ENCODE results near the gene ACSL5. TPM values are rescaled to one million over a fixed set of nuclear protein-coding genes. Genes with fewer than 3 reads are reported as not detected.

Gene ACSL5
- polyA plus RNA-seq, 1 of the 3 experiments (the other 2 are of a cell fraction): 0.08 TPM

GRCh38 chr10:112421731-112422130, 47.8 kb downstream of the ACSL5 start:
- no peak overlapping the region for H3K9ac ChIP-seq
- no peaks in the 10 kb centered on the region for H3K4me1 ChIP-seq (ENCODE audit: control insufficient read depth in 1 of 2, insufficient read depth in 2 of 2, low read depth in 1 of 2, low read length in 1 of 2)
- no peak overlapping the region for H3K4me3 ChIP-seq (ENCODE audit: low read depth in 2 of 2, low read length in 1 of 2)
- 93% methylated on average over 3 of the region's 3 CpGs for WGBS (ENCODE audit: low lambda C conversion rate)
- H3K27ac ChIP-seq (ENCODE audit: low read depth in 2 of 2, low read length in 1 of 2): no peak overlapping the region
- CTCF ChIA-PET: no interaction called here
- TF ChIP-seq TCF12 (IDR thresholded peaks at IDR 0.05) (no peak), RXRA (IDR thresholded peaks at IDR 0.05; ENCODE audit: borderline replicate concordance, low read depth) (no peak), CHD2 (IDR thresholded peaks at IDR 0.05; ENCODE audit: low read length, partially characterized antibody) (no peak), MXI1 (IDR thresholded peaks at IDR 0.05; ENCODE audit: low read depth, low read length) (no peak), NFIC (IDR thresholded peaks at IDR 0.05; ENCODE audit: borderline replicate concordance) (no peak), CTCF (IDR thresholded peaks at IDR 0.05) (no peak), MAX (IDR thresholded peaks at IDR 0.05; ENCODE audit: low read depth) (no peak), TEAD4 (IDR thresholded peaks at IDR 0.05; ENCODE audit: borderline replicate concordance, insufficient read depth) (no peak), FOXJ3 (CRISPR knock-in tag; IDR thresholded peaks at IDR 0.05) (no peak), GABPA (IDR thresholded peaks at IDR 0.05; ENCODE audit: low read depth) (no peak), POLR2AphosphoS5 (IDR thresholded peaks at IDR 0.05; ENCODE audit: low read depth, low read length) (no peak), EZH2phosphoT487 (IDR thresholded peaks at IDR 0.05; ENCODE audit: borderline replicate concordance, low read depth) (no peak), USF1 (IDR thresholded peaks at IDR 0.05; ENCODE audit: borderline replicate concordance, low read depth) (no peak), NRF1 (IDR thresholded peaks at IDR 0.05; ENCODE audit: low read depth, low read length) (no peak), MEF2A (IDR thresholded peaks at IDR 0.05; ENCODE audit: borderline replicate concordance, low read depth) (no peak), JUND (IDR thresholded peaks at IDR 0.05) (no peak), FOSL2 (IDR thresholded peaks at IDR 0.05; ENCODE audit: borderline replicate concordance, low read depth) (no peak)
- TF ChIP-seq, protein P1, sequence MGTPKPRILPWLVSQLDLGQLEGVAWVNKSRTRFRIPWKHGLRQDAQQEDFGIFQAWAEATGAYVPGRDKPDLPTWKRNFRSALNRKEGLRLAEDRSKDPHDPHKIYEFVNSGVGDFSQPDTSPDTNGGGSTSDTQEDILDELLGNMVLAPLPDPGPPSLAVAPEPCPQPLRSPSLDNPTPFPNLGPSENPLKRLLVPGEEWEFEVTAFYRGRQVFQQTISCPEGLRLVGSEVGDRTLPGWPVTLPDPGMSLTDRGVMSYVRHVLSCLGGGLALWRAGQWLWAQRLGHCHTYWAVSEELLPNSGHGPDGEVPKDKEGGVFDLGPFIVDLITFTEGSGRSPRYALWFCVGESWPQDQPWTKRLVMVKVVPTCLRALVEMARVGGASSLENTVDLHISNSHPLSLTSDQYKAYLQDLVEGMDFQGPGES (IDR thresholded peaks at IDR 0.05; ENCODE audit: low read depth, low read length): no peak
- TF ChIP-seq, protein P2, sequence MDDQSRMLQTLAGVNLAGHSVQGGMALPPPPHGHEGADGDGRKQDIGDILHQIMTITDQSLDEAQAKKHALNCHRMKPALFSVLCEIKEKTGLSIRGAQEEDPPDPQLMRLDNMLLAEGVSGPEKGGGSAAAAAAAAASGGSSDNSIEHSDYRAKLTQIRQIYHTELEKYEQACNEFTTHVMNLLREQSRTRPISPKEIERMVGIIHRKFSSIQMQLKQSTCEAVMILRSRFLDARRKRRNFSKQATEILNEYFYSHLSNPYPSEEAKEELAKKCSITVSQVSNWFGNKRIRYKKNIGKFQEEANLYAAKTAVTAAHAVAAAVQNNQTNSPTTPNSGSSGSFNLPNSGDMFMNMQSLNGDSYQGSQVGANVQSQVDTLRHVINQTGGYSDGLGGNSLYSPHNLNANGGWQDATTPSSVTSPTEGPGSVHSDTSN (IDR thresholded peaks at IDR 0.05): no peak
- TF ChIP-seq, protein P3, sequence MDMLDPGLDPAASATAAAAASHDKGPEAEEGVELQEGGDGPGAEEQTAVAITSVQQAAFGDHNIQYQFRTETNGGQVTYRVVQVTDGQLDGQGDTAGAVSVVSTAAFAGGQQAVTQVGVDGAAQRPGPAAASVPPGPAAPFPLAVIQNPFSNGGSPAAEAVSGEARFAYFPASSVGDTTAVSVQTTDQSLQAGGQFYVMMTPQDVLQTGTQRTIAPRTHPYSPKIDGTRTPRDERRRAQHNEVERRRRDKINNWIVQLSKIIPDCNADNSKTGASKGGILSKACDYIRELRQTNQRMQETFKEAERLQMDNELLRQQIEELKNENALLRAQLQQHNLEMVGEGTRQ (IDR thresholded peaks at IDR 0.05; ENCODE audit: borderline replicate concordance, low read depth, low read length): no peak
- no peak overlapping the region for H3K4me2 ChIP-seq
- H3K36me3 ChIP-seq (replicated peaks in 1 of 2; ENCODE audit: control insufficient read depth in 1 of 2, insufficient read depth in 2 of 2, low read length in 1 of 2): no peaks in the 10 kb centered on the region
- H3K9me2 ChIP-seq: no peaks in the 10 kb centered on the region
- H3F3A ChIP-seq (replicated peaks; ENCODE audit: insufficient read depth): no peaks in the 10 kb centered on the region
- H3K79me2 ChIP-seq (ENCODE audit: insufficient read depth): no peaks in the 10 kb centered on the region
- DNase-seq: no peak
- no peaks in the 10 kb centered on the region for H3K27me3 ChIP-seq (ENCODE audit: insufficient read depth)
- POLR2A ChIA-PET: no interaction called here
- no peaks in the 10 kb centered on the region for H3K9me3 ChIP-seq
- no peak overlapping the region for H2AFZ ChIP-seq (ENCODE audit: low read depth)
- H4K20me1 ChIP-seq (ENCODE audit: insufficient read depth): no peaks in the 10 kb centered on the region
